SU-DHL-6 (cell line): Measurements from ENCODE around the gene DIS3L2.

Experiments
- H2AFZ ChIP-seq: fragments of 200-600 bp; sonication (generic); 2 replicates; pipeline ENCODE4 v1.6.1; 2014; ENCODE audit warnings: low read depth, mild to moderate bottlenecking, moderate library complexity, mixed read lengths, antibody characterized with exemption, low read length; ENCODE audit not compliant: severe bottlenecking
- H3F3A ChIP-seq: fragments of 200-600 bp; shearing (Covaris generic); 2 replicates; pipeline ENCODE4 v1.6.0; 2016; ENCODE audit warnings: antibody characterized with exemption, mild to moderate bottlenecking; ENCODE audit not compliant: insufficient read depth
- H3K27ac ChIP-seq: fragments of 200-600 bp; sonication (generic); 2 replicates; pipeline ENCODE4 v1.5.1; 2016; ENCODE audit warnings: low read depth, mild to moderate bottlenecking, low read length, moderate library complexity, mixed read lengths
- H3K27me3 ChIP-seq: fragments of 200-600 bp; sonication (generic), shearing (Covaris generic); 2 replicates; pipeline ENCODE4 v1.6.0; 2014; ENCODE audit warnings: mild to moderate bottlenecking, low read length
- H3K36me3 ChIP-seq: fragments of 200-600 bp; sonication (generic); 2 replicates; pipeline ENCODE4 v1.6.1; 2014; ENCODE audit warnings: mild to moderate bottlenecking, low read length, mixed read lengths
- H3K4me2 ChIP-seq: fragments of 300-600, 200-600 bp; shearing (Covaris generic), sonication (generic); 2 replicates; pipeline ENCODE4 v1.6.0; 2014; ENCODE audit warnings: low read length, low read depth, mild to moderate bottlenecking; ENCODE audit not compliant: poor library complexity, severe bottlenecking
- H3K4me3 ChIP-seq: fragments of 200-600 bp; sonication (generic); 2 replicates; pipeline ENCODE4 v1.5.1; 2014; ENCODE audit warnings: antibody characterized with exemption, low read length, mild to moderate bottlenecking, mixed read lengths; ENCODE audit not compliant: insufficient read depth, poor library complexity, severe bottlenecking
- H3K79me2 ChIP-seq: fragments of 200-600 bp; sonication (generic); 2 replicates; pipeline ENCODE4 v1.6.1; 2014; ENCODE audit warnings: mild to moderate bottlenecking, low read length, moderate library complexity; ENCODE audit not compliant: insufficient read depth
- H3K9ac ChIP-seq: fragments of 200-600 bp; sonication (generic); 2 replicates; pipeline ENCODE4 v1.7.0; 2014; ENCODE audit warnings: mild to moderate bottlenecking, low read length
- H3K9me2 ChIP-seq: fragments of 200-600 bp; sonication (generic); replicated peaks from 2 replicates; pipeline ENCODE4 v1.6.1; 2014; ENCODE audit warnings: low read length; ENCODE audit not compliant: insufficient read depth
- H3K9me3 ChIP-seq: fragments of 200-600 bp; sonication (generic); 2 replicates; pipeline ENCODE4 v1.6.1; 2014; ENCODE audit warnings: low read length, mixed read lengths; ENCODE audit not compliant: insufficient read depth
- H4K20me1 ChIP-seq: fragments of 200-600 bp; sonication (generic); 2 replicates; pipeline ENCODE4 v1.6.1; 2014; ENCODE audit warnings: low read depth, mild to moderate bottlenecking, antibody characterized with exemption, low read length, moderate library complexity, mixed read lengths
- CTCF ChIP-seq: fragments of 200-600 bp; sonication (generic); IDR thresholded peaks from one replicate; pipeline ENCODE4 v1.5.1; 2017; ENCODE audit warnings: antibody characterized with exemption, mild to moderate bottlenecking, low read length, moderate library complexity; ENCODE audit not compliant: insufficient read depth, poor library complexity, severe bottlenecking
- EZH2phosphoT487 ChIP-seq: fragments of 200-600 bp; sonication (generic), shearing (Covaris generic); conservative IDR thresholded peaks from 2 replicates; pipeline ENCODE4 v1.6.1; 2018; ENCODE audit warnings: mild to moderate bottlenecking, antibody characterized with exemption, low read length, moderate library complexity, mixed read lengths

Gene DIS3L2

GRCh38 chr2:232133078-232133477 is 171.6 kb downstream of the DIS3L2 start:
- TF ChIP-seq CTCF: no peak
- TF ChIP-seq EZH2phosphoT487: no peak
- H3K27ac ChIP-seq: no peak overlapping the region
- H3F3A ChIP-seq: no peaks in the 10 kb centered on the region
- no peak overlapping the region for H3K4me3 ChIP-seq
- no peaks in the 10 kb centered on the region for H3K9me2 ChIP-seq
- no peaks in the 10 kb centered on the region for H3K79me2 ChIP-seq
- no peaks in the 10 kb centered on the region for H4K20me1 ChIP-seq
- H3K4me2 ChIP-seq: no peak overlapping the region
- no peaks in the 10 kb centered on the region for H3K27me3 ChIP-seq
- H3K9me3 ChIP-seq: no peaks in the 10 kb centered on the region
- H3K9ac ChIP-seq: no peak overlapping the region
- no peak overlapping the region for H2AFZ ChIP-seq
- 0 out of 2 replicates have a peak, but pooled peaks cover 2% of the 10 kb centered on the region for H3K36me3 ChIP-seq

- no peak for TF ChIP-seq EZH2phosphoT487
- no peak for TF ChIP-seq CTCF
- no peak overlapping the region for H3K4me2 ChIP-seq
Measured at GRCh38 chr2:232134939-232135338, 173.4 kb downstream of the DIS3L2 start.

GRCh38 chr2:232137356-232138147 is 176.0 kb downstream of the DIS3L2 start:
- Histone ChIP-seq H3K9me3 (no peaks in the 10 kb centered on the region), H3F3A (no peaks in the 10 kb centered on the region), H2AFZ (no peak overlapping the region), H3K4me3 (no peak overlapping the region), H4K20me1 (no peaks in the 10 kb centered on the region), H3K27me3 (no peaks in the 10 kb centered on the region), H3K9me2 (no peaks in the 10 kb centered on the region), H3K27ac (no peak overlapping the region), H3K4me2 (no peak overlapping the region), H3K79me2 (no peaks in the 10 kb centered on the region), H3K9ac (no peak overlapping the region), H3K36me3 (0 out of 2 replicates have a peak, but pooled peaks cover 2% of the 10 kb centered on the region)
- TF ChIP-seq CTCF: no peak
- TF ChIP-seq EZH2phosphoT487: no peak

More at GRCh38 chr2:232134939-232135338, 173.4 kb downstream of the DIS3L2 start:
- no peaks in the 10 kb centered on the region for H3K9me2 ChIP-seq
- H3K9ac ChIP-seq: no peak overlapping the region
- H3K4me3 ChIP-seq: no peak overlapping the region
- H3K79me2 ChIP-seq: no peaks in the 10 kb centered on the region
- H4K20me1 ChIP-seq: no peaks in the 10 kb centered on the region
- no peak overlapping the region for H2AFZ ChIP-seq
- no peaks in the 10 kb centered on the region for H3K9me3 ChIP-seq
- H3K36me3 ChIP-seq: 0 out of 2 replicates have a peak, but pooled peaks cover 2% of the 10 kb centered on the region
- no peak overlapping the region for H3K27ac ChIP-seq
- no peaks in the 10 kb centered on the region for H3F3A ChIP-seq
- H3K27me3 ChIP-seq: no peaks in the 10 kb centered on the region
